GM23248 (cell line): ENCODE results near the gene GSK3A.

Source experiments
- EZH2 ChIP-seq: fragments of 200-600 bp; sonication (generic); IDR thresholded peaks from 2 replicates; pipeline ENCODE4 v1.6.1; 2018; ENCODE audit warnings: antibody characterized with exemption, mild to moderate bottlenecking; ENCODE audit not compliant: insufficient read depth, poor library complexity, severe bottlenecking
- EZH2phosphoT487 ChIP-seq: fragments of 200-600 bp; sonication (generic); IDR thresholded peaks from 2 replicates; pipeline ENCODE4 v1.6.1; 2018; ENCODE audit warnings: antibody characterized with exemption, moderate library complexity, mild to moderate bottlenecking, low read depth; ENCODE audit not compliant: insufficient read depth

DNA sequence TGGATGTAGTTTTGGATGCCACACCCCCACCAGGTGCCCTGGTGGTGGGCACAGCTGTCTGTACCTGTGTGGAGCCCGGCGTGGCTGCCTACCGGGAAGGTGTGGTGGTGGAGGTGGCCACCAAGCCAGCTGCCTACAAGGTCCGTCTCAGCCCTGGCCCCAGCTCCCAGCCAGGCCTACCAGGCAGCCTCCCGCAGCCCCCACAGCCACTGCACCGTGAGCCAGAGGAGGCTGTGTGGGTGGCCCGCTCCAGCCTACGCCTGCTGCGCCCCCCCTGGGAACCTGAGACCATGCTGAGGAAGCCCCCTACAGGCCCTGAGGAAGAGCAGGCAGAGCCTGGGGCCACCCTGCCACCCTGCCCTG, 30.1 kb upstream of the GSK3A start:
- TF ChIP-seq EZH2 = no peak
- no peak for TF ChIP-seq EZH2phosphoT487
